Stimulated activated CD8-positive, alpha-beta memory T cell treated with anti-CD3 and anti-CD28 coated beads, Interleukin-12 subunit alpha, Interleukin-12 subunit beta, amount 100 ng/mL, for 24 hours (primary cell): Measurements from ENCODE around the gene KIF26B.

Source experiments
- DNase-seq: peaks from one replicate; pipeline ENCODE4 v3.0.0-alpha.2; 2020; ENCODE audit errors: extremely low read depth

KIF26B gene

DNA sequence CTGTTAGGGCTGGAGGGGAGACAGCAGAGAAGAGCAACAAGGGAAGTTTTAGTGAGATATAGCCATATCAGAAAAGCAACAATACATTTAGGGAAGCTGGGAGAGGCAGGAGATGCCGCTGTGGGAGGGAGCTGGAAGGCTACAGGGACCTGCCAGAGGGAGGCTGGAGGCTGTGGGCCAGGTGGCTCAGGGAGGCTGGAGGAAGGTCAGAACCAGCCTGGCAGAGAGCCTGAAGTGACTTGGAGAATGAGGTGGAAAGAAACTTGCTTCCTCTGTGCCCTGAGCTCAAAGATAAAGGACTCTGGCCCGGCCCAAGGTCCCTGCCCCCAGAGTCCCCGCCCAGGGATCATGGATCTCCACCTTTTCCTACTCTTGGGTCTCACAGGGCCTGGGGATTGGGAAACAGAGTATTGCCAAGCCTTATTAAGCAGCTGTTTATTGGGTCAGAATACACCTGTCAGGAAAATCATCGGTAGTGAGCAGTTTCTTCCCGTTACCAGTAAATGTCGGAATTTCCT lies 85.9 kb downstream of the KIF26B start:
- DNase-seq, result no peak

DNA sequence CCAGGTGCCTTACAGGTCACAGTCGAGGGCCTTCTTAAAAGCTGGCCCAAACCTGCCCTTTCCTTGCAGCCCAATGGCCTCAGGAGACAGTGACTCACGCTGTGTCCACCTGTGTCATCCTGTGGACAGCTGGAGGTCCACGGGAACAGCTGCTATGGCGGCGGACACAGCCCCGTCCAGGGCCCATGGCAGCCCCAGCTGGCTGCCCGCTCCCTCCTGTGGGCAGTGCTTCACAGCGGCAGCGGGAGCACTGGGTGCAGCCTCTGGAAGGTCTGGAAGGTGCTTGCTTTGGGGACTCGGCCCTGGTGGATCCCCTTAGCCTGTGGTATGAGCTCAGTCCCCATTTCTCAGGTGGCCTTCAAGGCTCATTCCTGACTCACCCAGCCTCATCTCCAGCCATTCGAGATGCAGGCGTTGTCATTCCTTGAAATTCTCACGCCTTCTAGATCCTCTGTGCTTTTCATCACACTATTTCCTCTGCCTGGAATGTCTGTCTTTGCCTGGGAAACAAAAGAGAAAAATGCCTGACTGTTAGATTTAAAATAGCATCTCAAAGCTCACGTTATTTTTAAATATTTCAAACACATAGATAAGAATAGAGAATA lies 86.8 kb downstream of the KIF26B start:
- DNase-seq, result no peak

GRCh38 chr1:245242989-245243388 lies 88.2 kb downstream of the KIF26B start:
- DNase-seq, result no peak

- DNase-seq, result no peak
Measured at GRCh38 chr1:245245021-245245667, 90.4 kb downstream of the KIF26B start.

DNA sequence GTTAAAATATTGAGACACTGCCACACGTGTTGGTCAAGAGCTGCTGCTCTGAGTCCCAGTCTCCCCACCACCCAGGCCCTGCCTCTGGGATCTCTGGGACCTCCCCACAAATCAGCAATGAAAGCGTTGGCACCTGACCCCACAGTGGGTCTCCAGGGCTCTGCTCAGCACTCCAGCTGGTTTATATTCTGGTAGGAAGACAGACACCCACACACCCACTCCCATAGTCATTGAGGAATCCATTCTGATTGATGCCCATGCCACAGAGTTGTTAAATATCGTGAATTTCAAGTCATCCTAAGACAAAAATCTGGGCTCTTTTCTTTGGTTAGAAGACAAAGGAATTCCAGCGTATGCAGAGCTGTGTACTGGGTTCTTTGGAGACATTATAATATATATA lies 91.6 kb downstream of the KIF26B start:
- DNase-seq, result no peak

DNA sequence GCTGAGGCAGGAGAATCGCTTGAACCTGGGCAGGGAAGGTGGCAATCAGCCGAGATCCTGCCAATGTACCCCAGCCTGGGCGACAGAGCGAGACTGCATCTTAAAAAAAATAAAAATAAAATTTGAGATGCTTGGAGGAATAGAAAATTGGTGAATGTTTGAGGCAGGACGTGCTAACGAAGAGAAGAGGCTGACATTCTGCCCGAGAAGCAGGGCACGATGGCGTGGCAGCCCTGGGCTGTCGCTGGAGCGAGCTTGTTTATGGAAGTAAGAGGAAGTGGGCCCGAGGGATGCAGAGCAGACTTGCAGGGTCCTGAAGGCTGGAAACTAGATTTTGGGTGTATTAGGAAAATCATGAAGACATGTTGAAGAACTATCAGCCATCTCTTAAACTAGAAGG lies 92.6 kb downstream of the KIF26B start:
- no peak for DNase-seq

- DNase-seq, result no peak
Measured at GRCh38 chr1:245247801-245248200, 93.0 kb downstream of the KIF26B start.

DNA sequence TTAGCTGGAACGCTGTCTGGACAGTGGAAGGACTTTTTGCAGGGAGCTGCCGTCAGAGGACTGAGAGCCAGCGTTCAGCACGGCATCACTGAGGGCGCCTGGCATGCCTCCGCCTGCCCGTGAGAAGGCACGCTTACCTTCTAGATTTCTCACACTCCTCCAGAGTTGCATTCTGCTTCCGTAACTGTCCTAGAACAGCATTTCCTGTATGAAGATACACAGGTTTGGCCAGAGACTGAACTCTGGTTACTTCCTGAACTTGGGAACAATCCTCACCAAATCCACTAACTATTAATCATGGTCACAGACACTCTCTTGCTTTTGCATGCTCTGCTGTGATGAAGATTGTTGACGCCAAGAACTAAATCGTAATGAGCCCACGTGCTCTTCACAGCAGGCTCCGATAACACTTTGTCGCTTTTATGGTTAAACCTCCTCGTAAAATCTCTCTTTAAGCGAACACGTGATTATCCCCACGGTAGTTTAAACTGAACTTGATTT lies 93.5 kb downstream of the KIF26B start:
- DNase-seq, result no peak

- no peak for DNase-seq
Measured at GRCh38 chr1:245255783-245256182, 101.0 kb downstream of the KIF26B start.

DNA sequence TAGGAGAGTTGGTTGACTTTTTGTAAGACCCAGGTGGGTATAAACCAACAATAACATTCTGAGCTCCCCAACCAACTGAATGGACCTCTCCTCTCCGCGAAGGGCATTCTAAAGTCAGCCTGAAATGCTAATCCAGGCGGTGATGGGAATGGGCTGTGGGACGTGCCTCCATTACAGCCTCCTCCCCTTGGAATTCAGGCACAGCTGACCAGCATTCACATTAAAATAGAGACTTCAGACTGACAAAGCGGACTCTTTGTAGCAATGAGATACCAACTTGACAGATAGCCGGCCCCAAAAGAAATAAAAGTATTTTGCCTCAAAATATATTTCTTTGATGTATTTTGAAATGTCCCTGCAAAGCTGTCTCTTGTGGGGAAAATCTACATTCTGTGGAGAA lies 101.7 kb downstream of the KIF26B start:
- no peak for DNase-seq

DNA sequence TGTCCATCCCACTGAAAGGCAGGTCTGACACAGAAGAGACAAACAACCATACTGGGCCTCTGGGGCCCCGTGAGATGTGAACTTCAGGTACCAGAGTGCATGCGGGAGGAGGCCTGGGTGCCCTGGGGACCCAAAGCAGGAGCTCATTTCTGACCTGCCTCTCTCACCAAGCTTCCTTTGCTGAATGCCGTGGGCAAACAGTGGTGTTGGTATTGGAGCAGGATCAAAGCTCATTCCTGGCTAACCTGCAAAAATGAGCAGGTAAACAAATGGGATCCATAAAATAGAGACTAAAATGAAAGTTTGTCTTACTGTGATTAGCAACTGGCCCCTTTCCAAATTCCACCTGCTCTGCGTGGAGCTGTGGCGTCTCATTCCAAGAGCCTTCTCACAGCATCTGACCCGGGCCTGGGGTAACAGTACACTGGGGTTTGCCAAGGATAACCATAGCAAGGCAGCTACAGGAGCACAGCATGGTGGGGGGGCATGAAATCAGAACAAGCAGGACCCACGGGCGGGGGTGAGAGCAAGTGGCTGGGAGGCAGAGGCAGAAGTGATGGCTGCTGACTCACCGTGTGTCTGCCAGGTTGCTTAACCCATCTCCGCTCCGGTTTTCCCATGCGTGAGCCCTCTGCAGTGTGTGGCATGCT lies 103.6 kb downstream of the KIF26B start:
- no peak for DNase-seq

GRCh38 chr1:245260110-245260882 lies 105.5 kb downstream of the KIF26B start:
- no peak for DNase-seq

DNA sequence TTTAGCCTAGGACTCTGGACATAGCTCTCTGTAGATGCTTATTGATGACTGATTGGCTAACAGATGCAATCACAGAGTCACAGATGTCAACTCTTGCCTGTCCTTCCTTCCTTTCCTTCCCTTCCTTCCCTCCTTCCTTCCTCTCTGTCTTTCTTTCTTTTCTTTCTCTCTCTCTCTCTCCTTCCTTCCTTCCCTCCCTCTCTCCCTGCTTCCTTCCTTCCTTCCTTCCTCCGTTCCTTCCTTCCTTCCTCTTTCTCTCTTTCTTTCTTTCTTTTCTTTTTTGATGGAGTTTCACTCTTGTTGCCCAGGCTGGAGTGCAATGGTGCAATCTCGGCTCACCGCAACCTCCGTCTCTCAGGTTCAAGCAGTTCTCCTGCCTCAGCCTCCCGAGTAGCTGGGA lies 106.1 kb downstream of the KIF26B start:
- no peak for DNase-seq

DNA sequence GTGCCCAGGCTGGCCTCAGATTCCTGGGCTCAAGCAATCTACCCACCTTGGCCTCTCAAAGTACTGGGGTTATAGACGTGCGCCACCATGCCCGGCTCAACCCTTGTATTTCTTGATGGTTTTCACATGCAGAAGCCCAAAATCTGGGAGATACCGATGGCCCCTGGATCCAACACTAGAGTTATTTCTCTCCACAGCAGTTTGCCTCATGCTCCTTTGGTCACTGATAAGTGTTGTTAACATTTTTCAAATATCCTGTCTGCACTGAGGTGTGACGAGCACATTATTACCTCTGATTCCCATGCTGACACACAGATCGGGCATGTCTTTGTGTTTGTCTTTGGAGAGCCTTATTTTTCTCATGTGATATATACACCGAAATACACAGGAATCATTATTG lies 107.0 kb downstream of the KIF26B start:
- no peak for DNase-seq

- no peak for DNase-seq
Measured at GRCh38 chr1:245263529-245264095, 108.8 kb downstream of the KIF26B start.

- no peak for DNase-seq
Measured at GRCh38 chr1:245264226-245264625, 109.4 kb downstream of the KIF26B start.

DNA sequence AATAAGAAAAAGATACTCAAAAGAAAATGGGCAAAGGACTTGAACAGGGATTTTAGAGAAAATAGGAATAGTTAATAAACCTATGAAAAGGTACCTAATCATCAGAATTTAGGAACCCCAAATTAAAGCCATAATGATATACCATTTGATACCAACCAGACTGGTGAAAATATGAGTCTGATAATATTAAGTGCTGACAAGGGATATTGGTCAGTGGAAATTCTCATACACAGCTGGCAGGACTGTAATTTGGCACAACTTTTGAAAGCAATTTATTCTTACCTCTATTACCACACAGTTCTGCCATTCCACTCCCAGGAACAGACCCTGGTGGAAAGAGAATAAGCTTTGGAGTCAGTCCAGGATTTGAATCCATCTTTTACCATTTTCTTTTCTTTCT lies 111.3 kb downstream of the KIF26B start:
- no peak for DNase-seq

GRCh38 chr1:245270063-245270462 lies 115.3 kb downstream of the KIF26B start:
- DNase-seq, result no peak

- DNase-seq, result no peak
Measured at GRCh38 chr1:245270972-245271371, 116.2 kb downstream of the KIF26B start.

GRCh38 chr1:245272676-245273075 lies 117.9 kb downstream of the KIF26B start:
- DNase-seq, result no peak

DNA sequence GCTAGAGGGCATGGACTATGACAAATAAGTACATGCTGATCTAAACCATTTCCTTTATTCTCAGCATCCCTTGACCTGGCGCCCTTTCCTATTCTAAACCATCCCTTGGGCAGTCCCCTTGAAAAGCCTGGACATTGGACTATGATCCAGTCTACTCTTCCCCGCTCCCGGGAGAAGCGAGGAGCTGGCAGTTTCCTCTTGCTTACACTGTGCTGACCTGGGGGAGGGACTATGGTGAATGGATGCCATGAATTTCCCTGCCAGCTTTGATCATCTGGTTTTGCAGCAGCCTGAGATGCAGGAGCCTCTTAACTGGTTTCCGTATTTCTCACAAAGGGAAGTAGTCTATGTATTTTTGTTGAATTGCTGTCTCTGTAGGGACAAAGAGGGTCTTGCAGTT lies 121.7 kb downstream of the KIF26B start:
- DNase-seq, result no peak

- DNase-seq, result no peak
Measured at GRCh38 chr1:245277276-245277675, 122.5 kb downstream of the KIF26B start.
